GM21528 (cell line): Measurements from ENCODE around the gene TMEM201.

Experiments
- ATAC-seq: cut with Tn5 transposase; IDR thresholded peaks from one replicate; pipeline ENCODE4 v1.9.1; 2021; ENCODE audit warnings: mild to moderate bottlenecking, moderate library complexity; ENCODE audit not compliant: unreplicated experiment, low FRiP score

Gene TMEM201

DNA sequence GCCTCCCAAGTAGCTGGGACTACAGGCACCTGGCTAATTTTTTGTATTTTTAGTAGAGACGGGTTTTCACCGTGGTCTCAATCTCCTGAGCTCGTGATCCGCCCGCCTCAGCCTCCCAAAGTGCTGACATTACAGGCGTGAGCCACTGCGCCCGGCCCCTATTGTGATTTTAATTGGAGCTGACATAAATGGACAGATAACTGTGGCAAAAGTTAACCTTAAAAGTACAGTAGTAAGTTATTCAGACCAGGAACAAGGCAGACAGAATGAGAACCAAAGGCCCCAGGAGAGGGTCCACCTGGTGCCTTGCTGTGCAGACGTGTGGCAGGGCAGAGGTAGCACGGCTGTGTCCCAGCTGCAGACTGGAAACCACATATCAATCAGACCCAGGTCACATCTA lies 11.0 kb downstream of the TMEM201 start:
- ATAC-seq = no peak

DNA sequence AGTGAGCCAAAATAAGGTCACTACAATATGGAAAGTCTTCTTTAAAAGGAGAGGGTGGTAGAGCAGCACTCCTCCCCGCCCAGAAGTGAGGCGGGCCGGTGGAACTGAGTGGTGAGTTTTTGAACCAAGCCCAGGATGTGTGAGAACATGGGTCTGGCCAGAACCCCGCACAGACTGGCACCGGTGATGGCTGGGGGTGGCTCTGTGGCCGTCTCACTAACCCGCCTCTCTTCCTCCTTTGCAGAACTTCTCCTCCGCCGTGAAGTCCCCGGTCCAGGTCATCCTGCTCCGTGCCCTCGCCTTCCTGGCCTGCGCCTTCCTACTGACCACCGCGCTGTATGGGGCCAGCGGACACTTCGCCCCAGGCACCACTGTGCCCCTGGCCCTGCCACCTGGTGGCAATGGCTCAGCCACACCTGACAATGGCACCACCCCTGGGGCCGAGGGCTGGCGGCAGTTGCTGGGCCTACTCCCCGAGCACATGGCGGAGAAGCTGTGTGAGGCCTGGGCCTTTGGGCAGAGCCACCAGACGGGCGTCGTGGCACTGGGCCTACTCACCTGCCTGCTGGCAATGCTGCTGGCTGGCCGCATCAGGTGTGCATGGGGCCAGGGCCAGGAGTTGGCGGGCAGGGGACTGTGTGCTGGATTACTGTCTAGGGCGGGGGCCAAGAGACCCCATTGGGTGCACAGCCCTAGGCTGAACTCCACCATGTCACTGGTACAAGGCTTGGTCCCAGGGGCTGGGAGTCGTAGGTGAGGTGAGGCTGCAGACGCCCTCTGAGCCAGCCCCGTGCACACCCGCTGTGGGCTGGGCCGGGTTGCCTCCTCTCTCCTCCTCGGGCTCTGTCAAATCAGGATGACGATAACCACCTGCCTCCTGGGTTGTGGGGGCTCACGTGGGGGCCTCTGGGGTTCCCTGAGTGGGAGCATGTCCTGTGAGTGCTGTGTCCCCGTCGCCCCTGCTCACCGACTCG lies 12.4 kb downstream of the TMEM201 start:
- ATAC-seq = no peak

DNA sequence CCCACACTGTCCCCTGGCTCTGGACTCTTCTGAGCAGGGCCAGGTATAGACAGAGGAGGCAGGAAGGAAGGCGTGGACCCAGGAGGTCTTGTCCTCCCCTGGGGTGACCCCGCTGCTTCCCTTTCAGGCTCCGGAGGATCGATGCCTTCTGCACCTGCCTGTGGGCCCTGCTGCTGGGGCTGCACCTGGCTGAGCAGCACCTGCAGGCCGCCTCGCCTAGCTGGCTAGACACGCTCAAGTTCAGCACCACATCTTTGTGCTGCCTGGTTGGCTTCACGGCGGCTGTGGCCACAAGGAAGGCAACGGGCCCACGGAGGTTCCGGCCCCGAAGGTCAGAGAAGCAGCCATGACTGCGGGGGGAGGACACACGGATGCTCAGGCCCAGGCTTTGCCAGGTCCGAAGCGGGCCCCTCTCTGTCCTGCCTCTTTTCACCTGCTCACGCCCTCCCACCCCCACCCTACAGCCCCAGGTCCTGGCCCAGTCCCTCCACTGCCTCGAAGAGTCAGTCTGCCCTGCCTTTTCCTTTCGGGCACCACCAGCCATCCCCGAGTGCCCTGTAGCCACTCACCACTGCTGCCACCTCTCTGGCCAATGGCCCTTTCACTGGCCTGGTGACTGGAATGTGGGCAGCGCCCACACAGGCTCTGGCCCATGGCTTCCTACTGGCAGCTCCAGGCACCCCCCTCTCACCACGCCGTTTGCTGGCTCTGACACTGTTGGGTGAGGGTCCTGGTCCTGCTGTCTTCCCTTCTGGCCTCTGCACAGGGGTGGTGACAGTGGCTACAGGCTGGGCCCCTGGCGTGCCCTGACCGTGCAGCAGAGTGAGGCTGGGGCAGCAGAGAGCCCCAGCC lies 13.5 kb downstream of the TMEM201 start:
- ATAC-seq = no peak

DNA sequence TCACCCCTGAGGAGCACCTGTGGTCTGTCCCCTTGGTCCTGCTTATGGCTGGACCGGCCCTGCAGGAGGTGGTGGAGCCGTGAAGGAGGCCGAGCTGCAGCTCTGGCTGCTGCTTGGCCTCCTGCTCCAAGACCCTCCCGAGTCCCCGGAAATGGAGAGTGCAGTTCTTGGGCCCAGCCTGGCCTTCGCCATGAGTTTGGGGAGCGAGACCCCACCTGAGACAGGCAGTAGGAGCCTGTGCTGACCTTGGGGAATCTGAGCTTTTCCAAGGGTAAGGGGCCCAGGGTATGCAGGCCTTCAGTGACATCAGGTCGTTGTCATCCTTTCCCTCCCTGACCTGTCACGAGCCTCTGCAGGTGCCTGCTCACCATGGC lies 14.1 kb downstream of the TMEM201 start:
- no peak for ATAC-seq

DNA sequence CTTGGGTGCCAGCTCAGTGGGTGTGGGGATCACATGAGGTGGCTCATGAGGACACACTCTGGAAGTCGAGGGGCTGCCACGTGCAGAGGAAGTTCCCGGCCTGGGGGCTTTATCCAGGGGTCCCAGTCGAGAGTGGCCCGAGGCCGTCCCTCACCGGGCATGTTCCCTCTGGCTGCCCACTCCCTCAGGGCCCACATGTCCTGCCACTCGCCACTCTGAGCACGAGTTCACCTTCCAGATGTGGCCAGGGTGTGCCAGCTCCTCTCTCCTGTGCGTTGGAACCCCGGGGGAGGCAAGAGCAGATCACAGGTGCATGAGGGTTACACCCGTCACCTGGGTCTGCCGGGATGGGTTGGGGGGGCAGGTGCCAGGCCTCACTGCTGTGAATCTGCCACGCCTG lies 14.6 kb downstream of the TMEM201 start:
- no peak for ATAC-seq

DNA sequence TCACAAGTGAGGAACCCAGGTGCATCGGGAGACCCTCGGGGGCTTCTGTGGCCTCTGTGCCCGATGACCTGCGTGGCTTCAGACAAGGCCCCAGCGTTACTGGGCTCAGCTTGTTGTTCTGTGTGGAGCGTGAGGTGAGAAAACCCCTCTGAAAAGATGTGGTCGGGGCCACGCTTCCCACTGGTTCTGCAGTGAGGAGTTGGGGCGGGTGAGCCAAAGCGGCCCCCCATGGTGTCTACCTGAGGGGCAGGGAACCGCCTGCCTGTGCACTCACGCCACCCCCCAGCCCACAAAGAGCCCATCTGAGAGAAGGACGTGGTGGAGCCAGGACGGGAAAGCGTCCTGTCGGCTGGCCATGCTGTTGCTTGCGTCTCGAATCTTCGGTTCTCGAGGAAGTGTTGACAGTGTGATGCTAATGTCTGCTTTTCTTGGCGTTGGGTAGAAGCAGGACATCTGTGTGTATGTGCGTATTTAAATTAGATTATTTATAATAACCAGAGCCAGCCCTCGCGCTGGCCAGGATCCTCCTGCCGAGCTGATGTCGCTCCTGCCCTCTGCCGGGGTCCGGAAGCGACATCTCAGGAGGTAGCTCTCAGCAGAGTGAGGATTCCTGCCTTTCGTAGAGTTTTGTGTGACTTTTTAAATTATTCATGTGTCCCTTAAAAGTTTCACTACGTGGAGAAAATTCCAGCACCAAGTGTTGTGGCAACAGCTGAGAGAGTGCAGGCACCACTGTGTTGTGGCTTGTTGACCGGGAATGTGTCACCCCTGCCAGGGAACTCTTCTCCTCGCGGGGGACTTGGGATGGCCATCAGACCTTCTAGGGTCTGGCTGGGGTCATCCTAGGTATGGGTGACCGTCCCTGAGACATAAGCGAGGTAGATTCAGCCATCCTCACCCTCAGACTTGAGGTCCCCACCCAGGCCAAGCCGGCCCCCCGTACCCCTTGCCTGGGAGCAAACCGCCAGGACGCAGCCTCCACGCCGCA lies 15.3 kb downstream of the TMEM201 start:
- no peak for ATAC-seq

DNA sequence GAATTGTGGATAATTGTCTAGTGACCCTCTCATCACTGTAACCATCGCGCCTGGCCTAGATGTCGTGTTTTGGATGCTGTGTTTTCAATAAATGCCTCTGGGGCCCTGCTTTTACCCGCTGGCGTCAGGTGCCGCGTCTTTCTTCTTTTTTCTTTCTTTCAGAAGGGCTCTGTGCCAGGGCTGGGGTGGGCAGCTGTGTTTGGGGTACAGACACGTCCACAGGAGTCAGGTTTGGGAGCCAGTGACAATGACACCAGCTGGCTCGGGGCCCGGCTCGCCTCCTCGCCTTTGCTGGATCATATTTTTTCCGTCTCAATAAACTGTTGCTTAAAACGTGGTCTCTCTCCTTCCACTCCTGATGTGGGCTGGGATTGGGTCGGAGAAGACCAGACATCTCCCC lies 16.1 kb downstream of the TMEM201 start:
- ATAC-seq = no peak

DNA sequence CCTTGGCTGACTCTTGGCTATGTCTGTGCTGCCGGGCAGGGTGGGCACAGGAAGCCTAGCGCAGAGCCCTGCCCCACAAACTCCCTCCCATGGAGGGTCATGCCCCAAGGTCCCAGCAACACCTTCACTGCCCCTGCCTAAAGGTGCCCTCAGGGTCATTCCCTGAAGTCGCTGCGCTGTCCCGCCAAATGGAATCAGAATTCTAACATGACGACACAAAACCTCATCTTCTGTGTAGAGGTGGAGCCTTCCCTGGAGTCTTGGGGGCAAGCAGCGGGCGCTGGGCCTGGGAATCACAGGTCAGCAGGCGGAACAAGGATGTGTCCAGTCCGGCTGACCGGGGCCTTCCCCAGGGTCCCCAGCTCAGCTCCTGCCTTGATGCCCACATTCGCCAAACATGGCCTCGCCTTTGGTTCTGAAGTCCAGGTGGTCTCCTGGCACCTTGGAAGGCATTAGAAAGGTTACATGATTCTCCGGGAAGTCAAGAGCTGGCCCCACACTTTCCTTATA lies 17.3 kb downstream of the TMEM201 start:
- no peak for ATAC-seq

DNA sequence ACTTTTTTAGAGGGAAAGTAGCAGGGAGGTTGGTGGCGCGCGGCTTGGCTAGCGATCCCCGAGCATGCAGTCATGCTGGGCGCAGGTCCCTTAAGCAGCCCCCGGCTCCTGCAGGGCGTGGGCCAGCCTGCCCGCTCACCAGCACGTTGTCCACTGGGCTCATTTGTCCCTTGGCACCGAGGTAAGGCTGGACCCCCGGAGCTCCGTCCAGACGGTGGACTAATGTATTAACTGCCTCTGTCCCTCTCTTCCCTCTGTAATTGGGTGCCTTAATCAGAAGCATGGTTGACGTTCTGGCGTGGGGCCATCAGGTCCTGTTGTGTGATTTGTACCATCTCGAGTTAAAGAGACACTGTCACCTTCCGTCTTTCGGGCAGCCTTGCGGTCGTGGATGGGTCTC lies 17.7 kb downstream of the TMEM201 start:
- no peak for ATAC-seq

DNA sequence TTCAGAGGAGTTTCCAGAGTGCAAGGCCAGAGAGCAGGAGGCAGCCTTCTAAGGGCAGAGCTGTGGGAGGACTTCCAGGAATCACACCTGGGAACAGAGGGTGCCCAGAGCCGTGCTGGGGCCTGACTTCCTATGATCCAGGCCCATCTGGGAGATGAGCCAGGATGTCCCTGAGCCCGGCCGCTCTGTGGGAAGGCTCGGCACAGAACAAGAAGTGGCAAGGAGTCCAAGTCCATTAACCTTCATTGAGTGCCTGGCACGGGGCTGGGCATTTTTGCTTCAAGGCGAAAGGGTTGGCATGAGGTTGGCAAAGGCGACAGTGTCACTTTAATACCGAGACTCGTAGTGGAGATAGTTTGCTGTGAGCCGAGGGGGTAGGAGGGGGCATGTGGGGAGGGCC lies 18.2 kb downstream of the TMEM201 start:
- no peak for ATAC-seq

DNA sequence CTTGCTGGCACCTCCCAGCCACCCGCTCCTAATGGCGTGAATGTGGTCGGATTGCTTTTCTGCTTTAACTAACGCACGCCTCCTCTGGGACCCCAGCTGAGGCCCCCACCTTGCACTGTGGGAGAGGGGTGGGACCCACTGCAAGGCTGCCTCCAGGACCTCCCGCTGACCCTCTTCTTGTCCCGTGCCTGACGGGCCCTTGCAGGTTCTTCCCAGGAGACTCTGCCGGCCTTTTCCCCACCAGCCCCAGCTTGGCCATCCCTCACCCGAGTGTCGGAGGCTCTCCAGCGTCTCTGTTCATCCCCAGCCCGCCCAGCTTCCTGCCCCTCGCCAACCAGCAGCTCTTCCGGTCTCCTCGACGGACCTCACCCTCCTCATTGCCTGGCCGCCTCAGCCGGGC lies 18.6 kb downstream of the TMEM201 start:
- no peak for ATAC-seq

DNA sequence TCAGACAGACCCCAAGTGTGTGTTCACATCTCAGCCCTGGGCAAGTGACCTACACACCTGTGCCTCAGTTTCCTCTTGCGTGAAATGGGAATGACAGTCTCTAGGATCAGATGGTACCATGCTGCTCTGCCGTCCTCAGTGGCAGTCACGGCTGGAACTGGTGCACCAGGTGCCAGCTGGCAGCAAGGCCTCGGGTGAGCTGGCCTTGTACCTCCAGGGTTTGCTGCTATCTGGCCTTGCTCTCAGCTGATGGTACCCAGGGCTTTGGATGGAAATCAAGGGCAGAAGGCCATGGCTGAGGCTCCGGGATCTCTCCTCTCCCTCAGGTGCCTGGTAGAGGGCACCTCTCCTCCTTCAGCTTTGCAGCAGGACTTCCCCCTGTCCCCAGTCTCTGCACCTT lies 21.3 kb downstream of the TMEM201 start:
- no peak for ATAC-seq

DNA sequence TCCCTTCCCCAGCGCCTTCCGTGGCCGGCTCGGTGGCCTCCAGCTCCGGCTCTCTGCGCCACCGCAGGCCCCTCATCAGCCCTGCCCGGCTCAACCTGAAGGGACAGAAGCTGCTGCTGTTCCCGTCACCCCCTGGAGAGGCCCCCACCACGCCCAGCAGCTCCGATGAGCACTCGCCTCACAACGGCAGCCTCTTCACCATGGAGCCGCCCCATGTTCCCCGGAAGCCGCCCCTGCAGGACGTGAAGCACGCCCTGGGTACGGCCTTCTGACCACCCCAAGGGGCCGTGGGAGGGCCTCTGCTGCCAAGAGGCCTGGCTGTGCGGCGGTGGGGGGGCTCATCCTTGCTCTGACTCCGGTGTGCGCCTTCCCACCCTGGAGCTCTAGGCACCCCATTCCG lies 21.8 kb downstream of the TMEM201 start:
- ATAC-seq = no peak

DNA sequence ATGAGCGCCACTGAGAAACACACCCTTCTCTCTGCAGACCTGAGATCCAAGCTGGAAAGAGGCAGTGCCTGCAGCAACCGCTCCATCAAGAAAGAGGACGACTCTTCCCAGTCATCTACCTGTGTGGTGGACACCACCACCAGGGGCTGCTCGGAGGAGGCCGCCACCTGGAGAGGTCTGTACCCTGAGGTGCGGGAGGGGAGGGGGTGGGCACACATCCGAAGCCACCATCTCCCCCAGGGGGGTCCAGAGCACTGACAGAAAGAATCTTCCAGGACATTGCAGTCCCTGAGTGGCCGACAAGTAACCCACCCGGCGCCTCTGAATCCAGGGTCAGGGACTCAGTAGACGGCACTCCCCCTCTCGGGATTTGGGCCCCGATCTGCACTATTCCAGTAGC lies 23.0 kb downstream of the TMEM201 start:
- no peak for ATAC-seq

DNA sequence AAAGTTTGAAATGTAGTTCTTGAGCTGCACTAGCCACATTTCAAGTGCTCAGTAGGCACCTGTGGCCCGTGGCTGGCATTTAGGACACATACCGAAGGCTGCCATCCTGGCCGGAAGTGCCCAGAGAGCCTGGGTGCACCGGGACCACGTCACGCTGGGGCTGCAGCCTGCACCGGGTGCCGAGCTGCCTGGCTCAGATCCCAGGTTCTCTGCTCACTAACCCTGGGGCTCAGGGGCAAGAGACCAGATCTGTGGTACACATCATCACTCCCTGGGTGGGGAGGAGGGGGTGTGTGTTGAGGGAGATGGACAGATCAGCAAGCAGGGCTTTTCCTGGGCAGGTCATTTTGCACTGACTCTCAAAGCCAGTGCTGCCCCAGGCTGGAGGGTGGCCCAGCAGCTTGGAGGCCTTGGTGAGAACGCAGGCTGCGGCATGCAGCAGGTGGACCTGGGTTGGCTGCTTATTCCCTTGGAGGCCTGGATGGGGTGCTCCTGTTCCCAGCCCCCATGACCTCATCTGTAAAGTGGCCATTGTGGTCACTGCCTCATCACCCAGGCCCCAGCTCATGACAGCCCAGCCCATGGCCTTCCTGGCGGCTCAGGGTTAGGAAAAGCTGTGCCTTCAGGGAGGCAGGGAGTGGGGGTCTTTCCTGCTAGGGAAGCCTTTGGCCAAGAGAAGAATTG lies 23.6 kb downstream of the TMEM201 start:
- ATAC-seq = no peak

DNA sequence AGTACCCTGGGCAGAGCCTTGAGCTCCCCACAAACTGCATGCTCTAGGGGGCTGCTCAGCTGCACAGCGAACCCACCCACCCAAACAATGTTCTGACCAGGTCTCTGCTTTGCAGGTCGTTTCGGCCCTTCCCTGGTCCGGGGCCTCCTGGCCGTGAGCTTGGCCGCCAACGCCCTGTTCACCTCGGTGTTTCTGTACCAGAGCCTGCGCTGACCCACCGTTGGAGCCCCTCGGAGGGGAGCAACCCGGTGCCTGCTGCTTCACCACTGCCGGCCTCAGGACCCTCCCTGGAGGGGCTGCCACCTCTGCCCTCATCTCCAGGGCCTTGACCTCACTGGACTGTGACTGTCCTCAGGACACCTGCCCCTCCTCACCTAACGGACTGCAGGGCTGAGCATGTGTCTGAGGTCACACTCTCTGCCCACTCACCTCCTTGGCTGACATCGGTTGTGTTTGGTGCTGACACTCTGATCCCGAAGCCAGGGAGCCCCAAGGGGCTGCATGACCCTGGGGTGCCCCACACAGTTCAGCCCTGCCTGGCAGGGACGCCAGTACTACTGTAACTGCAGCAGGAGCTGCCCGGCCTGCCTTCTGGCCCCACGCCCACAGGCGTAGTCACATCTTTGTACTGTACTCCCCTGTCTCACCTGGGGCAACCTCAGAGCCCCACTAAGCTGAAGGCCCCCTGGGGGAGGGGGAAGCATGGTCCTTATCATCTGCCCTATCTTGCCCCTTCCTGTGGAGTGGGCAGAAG lies 24.3 kb downstream of the TMEM201 start:
- no peak for ATAC-seq

DNA sequence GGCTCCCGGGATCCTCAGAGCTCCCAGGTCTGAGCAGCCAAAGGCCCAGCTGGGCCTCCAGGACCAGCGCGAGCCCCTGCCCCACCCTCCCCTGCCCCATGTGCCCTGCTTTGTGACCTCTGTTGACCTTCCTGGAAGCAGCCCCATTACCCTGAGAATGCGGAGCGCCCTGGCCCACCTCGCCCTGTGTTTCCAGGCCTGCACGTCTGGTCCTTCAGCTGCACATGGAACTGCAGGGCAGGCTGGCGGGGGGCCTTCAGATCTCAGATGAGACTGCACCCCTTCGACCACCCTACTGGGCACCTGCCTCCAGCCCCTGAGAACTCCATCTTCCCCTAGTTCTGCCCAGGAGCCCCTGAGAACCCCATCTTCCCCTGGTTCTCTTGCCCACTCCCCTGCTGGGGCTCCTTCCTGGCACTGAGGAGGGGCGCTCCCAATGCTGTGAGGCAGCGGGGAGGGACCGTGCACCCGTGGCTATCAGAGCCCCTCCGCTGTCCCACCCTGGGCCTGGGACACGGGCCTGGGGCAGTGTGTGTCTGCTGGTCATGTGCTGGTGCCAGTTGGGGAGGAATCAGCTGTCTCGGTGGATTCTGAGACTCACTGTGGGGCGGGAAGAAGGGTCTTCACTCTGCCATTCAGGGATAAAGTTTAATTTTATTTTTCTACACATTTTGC lies 25.1 kb downstream of the TMEM201 start:
- no peak for ATAC-seq

DNA sequence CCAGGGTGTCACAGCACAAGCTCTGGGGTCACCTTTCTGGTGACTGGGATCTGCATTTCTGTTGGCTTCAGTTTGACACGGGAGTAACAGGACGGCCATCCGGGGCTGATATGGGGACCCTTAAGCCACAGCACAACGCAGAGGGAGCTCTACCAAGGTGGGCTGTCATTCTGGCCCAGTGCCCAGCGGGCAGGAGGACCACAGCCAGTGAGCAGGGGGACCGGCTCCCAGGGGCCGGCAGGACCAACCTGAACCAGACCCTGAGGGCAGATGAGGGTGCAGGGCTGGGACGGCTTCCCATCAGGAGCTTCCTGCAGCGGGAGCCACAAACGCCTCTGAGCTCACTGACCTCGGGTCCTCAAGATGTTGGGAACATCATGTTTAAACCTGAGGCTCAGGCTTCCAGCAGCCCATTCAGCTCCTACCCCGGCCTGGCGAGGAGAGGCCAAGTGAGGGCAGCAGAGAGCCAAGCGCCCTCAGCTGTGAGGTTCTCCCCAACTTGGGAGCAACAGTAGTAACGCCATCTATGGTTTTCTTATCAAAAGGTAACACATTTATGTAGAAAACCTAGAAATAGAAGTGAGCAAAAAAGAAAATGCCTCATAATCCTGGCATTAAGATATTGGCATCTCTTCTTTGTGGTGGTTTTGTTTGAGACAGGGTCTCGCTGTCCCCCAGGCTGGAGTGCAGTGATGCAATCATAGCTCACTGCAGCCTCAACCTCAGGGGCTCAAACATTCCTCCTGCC lies 26.8 kb downstream of the TMEM201 start:
- ATAC-seq = no peak
